Measurements from ENCODE around the gene CHIA. TPM values are rescaled to one million over a fixed set of nuclear protein-coding genes. Genes with fewer than 3 reads are reported as not detected.

The CHIA gene
- total RNA-seq, 2 donors from 2014 or later: not detected

DNA sequence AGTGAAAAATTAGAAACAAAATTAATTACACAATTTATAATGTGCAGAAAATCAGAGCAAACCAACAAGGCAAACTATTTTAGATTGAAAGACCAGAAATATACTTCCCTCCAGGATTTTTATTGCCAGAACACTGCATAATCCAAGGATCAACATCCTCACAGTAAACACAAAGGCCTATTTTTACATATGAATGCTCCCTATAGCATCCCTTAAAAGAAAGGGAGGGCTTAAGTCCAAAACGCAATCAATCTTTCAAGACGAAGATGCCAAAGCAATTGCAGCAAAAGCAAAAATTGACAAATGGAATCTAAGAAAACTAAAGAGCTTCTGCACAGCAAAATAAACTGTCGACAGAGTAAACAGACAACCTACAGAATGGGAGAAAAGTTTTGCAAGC lies 18.6 kb upstream of the CHIA start:
- ATAC-seq (no peak), DNase-seq (ENCODE audit: low spot score) (no peak)
- Mint-ChIP-seq H3K27me3 (peaks cover 25% of the 10 kb centered on the region in 2 donors), H3K9me3 (no peaks in the 10 kb centered on the region), H3K27ac (no peak overlapping the region), H3K4me1 (ENCODE audit: low read depth in 2 of 2) (peaks cover 22 to 23% of the 10 kb centered on the region in 2 donors), H3K36me3 (peaks cover 5% of the 10 kb centered on the region), H3K4me3 (no peak overlapping the region)

DNA sequence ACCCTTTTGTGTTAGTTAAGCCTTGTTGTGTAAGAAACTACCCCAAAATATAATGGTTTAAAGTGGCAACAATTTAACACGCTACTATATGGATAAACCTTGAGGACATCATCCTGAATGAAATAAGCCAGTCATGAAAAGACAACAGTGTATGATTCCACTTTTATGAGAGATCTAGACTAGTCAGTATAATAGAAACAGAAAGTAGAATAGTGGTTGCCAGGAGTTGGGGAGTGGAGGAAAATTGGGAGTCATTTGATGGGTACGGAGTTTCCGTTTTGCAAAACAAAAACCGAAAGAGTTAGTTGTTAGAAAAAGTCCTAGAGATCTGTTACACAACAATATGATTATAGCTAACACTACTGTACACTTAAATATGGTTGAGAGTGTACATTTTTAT lies 16.0 kb upstream of the CHIA start:
- DNase-seq (ENCODE audit: low spot score): no peak
- H3K27me3 Mint-ChIP-seq: peaks cover 18 to 28% of the 10 kb centered on the region in 2 donors
- H3K4me3 Mint-ChIP-seq: peak overlapping the region; percentile 43
- H3K9me3 Mint-ChIP-seq: no peaks in the 10 kb centered on the region
- peaks cover 28 to 31% of the 10 kb centered on the region in 2 donors for H3K4me1 Mint-ChIP-seq (ENCODE audit: low read depth in 2 of 2)
- H3K36me3 Mint-ChIP-seq: peaks cover 5% of the 10 kb centered on the region
- ATAC-seq: peak; percentile 85
- H3K27ac Mint-ChIP-seq: peak overlapping the region; percentile 31 to 40

DNA sequence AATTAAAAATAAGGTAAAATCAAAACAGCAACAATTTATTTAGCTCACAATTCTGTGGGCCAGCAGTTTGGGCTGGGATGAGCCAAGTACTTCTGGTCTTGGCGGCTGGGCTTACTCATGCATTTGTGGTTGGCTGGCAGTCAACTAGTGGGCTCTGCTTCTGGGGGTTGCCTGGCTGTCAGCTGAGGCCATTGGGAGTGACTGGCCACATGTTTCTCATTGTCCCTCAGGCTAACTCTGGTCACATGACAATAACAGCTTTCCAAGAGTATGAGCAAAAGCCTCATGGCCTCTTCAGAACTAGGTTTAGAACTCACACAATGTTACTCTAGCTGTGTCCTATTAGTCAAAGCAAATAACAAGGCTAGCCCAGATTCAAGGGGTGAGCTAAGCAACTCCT lies 15.6 kb upstream of the CHIA start:
- Mint-ChIP-seq H3K9me3 (no peaks in the 10 kb centered on the region), H3K36me3 (peaks cover 5% of the 10 kb centered on the region), H3K4me3 (peak overlapping the region; percentile 43), H3K27me3 (peaks cover 18 to 28% of the 10 kb centered on the region in 2 donors), H3K4me1 (ENCODE audit: low read depth in 2 of 2) (peaks cover 28 to 31% of the 10 kb centered on the region in 2 donors), H3K27ac (peak overlapping the region; percentile 31 to 40)
- ATAC-seq (peak; percentile 76 to 86), DNase-seq (ENCODE audit: low spot score) (no peak)

DNA sequence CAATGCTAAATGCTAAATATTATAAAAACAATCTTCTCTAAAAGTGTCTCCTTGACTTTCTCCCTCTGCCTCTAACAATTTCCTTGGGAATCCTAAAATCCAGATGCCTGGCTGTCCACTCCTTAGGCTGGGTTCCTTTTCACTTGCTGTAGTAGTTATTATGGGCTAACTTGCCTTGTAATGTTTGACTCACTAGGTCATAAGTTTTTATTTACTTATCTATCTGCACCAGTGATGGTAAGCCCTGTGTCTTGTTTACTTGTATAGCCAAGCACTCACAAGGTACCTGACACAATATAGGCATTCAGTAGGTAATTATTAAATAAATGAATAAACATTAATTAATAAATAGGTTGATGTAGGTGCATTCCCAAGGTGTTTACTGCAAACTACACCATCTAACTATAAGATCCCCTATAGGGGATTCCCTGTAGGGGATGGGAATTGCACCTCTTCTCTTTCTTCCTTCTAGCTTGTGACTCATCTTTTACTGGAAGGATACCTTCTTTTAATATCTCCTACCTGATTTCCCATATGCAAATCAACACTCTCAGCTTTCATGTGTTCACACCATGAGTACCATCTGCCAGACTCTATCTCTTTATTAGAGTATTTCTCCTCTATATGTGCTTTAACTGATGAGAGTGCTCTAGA lies 14.7 kb upstream of the CHIA start:
- ATAC-seq: peak in 1 of 2 donors; percentile 57
- peak overlapping the region; percentile 43 for H3K4me3 Mint-ChIP-seq

DNA sequence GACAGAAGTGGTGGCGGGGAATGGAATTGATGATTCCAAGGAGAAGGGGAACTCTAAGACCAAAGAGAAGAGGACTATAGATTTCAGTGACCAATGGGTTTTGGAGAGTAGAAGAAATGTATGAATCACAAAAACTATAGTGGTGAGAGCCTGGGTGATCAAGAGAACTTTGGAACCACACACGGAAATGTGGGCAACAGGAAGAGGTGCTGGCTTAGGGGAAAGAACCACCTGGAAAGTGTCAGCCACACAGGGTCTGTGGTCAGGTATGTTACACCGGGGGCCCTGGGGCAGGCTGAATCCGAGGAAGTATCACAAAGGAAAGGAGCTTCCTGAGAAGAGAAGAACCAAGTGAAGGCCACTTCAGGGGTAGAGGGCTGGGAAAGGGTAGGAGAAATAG lies 11.5 kb upstream of the CHIA start:
- no peak for DNase-seq (ENCODE audit: low spot score)
- H3K27ac Mint-ChIP-seq: peak overlapping the region in 1 of 2 donors; percentile 78
- no peaks in the 10 kb centered on the region for H3K9me3 Mint-ChIP-seq
- no peak for ATAC-seq
- peaks cover 24 to 28% of the 10 kb centered on the region in 2 donors for H3K4me1 Mint-ChIP-seq (ENCODE audit: low read depth in 2 of 2)
- peaks cover 0 to 10% of the 10 kb centered on the region in 2 donors for H3K27me3 Mint-ChIP-seq
- H3K4me3 Mint-ChIP-seq: no peak overlapping the region
- no peaks in the 10 kb centered on the region for H3K36me3 Mint-ChIP-seq

More for the DNA sequence above, 14.7 kb upstream of the CHIA start:
- peaks cover 18 to 27% of the 10 kb centered on the region in 2 donors for H3K27me3 Mint-ChIP-seq
- no peaks in the 10 kb centered on the region for H3K9me3 Mint-ChIP-seq
- peaks cover 28 to 31% of the 10 kb centered on the region in 2 donors for H3K4me1 Mint-ChIP-seq (ENCODE audit: low read depth in 2 of 2)
- peak overlapping the region; percentile 35 to 40 for H3K27ac Mint-ChIP-seq
- peaks cover 5% of the 10 kb centered on the region for H3K36me3 Mint-ChIP-seq
- no peak for DNase-seq (ENCODE audit: low spot score)

DNA sequence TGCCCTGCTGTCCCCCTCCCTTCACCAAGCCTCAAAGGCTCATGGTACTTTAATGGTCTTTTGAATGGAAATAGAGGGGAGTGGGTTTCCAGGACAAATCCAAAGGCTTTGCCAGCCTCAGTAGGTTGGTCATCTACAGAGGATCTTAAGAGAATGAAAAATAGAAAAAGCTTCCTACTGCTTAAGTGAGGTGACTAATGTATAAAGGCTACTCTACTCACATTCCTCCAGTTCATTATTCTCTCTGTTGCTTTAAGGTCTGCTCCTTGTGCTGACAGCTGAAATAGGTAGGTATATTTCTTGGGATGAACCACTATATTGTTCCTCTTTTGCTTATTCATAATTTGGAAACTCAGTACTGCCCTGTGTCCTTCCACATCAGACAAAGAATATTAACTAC lies 10.4 kb upstream of the CHIA start:
- Mint-ChIP-seq H3K9me3 (no peaks in the 10 kb centered on the region), H3K36me3 (no peaks in the 10 kb centered on the region), H3K4me1 (ENCODE audit: low read depth in 2 of 2) (peaks cover 18 to 21% of the 10 kb centered on the region in 2 donors), H3K27ac (no peak overlapping the region), H3K27me3 (peaks cover 0 to 6% of the 10 kb centered on the region in 2 donors), H3K4me3 (no peak overlapping the region)
- DNase-seq (ENCODE audit: low spot score) (no peak), ATAC-seq (no peak)

DNA sequence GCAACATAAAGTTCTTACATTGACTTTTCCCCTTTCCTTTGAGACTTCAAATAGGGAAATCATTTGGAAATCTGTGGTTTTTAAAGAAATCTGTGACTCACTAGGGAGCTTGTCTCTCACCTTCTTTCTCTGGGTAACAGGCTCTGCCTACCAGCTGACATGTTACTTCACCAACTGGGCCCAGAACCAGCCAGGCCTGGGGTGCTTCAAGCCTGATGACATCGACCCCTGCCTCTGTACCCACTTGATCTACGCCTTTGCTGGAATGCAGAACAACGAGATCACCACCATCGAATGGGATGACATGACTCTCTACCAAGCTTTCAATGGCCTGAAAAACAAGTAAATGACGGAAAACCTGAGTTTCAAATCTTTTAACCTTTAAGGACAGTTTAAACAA lies 9.2 kb upstream of the CHIA start:
- Mint-ChIP-seq H3K36me3 (no peaks in the 10 kb centered on the region), H3K27ac (no peak overlapping the region), H3K27me3 (peaks cover 0 to 6% of the 10 kb centered on the region in 2 donors), H3K9me3 (no peaks in the 10 kb centered on the region), H3K4me3 (no peak overlapping the region), H3K4me1 (ENCODE audit: low read depth in 2 of 2) (peaks cover 10% of the 10 kb centered on the region in 2 donors)
- no peak for ATAC-seq
- no peak for DNase-seq (ENCODE audit: low spot score)

DNA sequence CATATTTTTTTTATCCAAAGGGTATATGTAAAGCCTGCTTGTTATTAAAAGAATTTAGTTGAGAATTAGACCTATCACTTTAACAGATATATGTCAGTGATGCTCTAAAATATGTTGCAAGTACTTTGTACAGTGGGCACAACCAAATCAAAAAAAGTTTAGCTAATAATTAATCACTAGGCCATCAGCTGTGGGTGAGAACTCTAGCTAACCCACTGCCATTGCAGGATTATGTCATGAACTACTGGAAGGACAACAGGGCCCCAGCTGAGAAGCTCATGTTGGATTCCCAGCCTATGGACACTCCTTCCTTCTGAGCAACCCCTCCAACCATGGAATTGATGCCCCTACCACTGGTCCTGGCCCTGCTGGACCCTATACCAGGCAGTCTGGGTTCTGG lies 6.8 kb upstream of the CHIA start:
- H3K4me1 Mint-ChIP-seq (ENCODE audit: low read depth in 2 of 2): peaks cover 5% of the 10 kb centered on the region in 2 donors
- DNase-seq (ENCODE audit: low spot score) (no peak), ATAC-seq (no peak)
- no peak overlapping the region for H3K27ac Mint-ChIP-seq
- no peaks in the 10 kb centered on the region for H3K9me3 Mint-ChIP-seq
- H3K4me3 Mint-ChIP-seq: no peak overlapping the region
- no peaks in the 10 kb centered on the region for H3K36me3 Mint-ChIP-seq
- peaks cover 0 to 4% of the 10 kb centered on the region in 2 donors for H3K27me3 Mint-ChIP-seq

DNA sequence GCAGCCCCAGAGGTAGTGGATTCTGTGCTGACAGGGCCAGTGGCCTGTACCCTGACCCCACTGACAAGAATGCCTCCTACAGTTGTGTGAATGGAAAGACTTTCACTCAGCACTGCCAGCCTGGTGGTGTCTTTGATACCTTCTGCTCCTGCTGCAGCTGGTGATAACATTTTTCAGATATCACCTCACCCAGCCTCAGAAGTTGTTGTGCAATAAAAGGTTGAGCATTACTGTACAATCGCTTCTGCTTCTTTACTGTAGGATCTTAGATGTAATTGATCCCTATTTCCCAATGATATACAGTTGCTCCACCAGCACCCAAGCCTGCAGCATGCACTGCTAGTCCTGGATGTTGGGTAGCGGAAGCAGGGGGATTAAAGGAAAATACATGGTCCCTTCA lies 4.8 kb upstream of the CHIA start:
- no peaks in the 10 kb centered on the region for H3K4me1 Mint-ChIP-seq (ENCODE audit: low read depth in 2 of 2)
- H3K27ac Mint-ChIP-seq: no peak overlapping the region
- no peaks in the 10 kb centered on the region for H3K27me3 Mint-ChIP-seq
- DNase-seq (ENCODE audit: low spot score) (no peak), ATAC-seq (no peak)
- H3K9me3 Mint-ChIP-seq: no peaks in the 10 kb centered on the region
- no peaks in the 10 kb centered on the region for H3K36me3 Mint-ChIP-seq
- H3K4me3 Mint-ChIP-seq: no peak overlapping the region

DNA sequence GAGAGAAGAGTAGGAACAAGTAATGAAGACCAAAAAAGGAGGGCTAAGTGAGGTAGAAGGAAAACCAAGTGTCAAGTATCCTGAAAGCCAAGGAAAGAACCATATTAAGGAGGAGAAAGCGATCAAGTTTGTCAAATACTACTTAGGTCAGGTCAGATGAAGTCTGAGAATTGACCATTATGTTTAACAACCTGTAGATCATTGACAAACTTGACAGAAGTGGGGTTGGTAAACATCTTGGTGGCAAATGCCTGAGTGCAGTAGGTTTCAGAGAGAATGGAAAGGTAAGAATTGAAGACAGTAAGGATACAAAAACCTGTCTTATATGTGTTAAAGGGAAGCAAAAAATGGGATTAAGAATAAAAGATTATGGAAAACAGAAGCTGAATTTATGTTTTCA lies 3.7 kb upstream of the CHIA start:
- ATAC-seq (no peak), DNase-seq (ENCODE audit: low spot score) (no peak)
- no peaks in the 10 kb centered on the region for H3K36me3 Mint-ChIP-seq
- H3K9me3 Mint-ChIP-seq: no peaks in the 10 kb centered on the region
- no peak overlapping the region for H3K4me3 Mint-ChIP-seq
- H3K27ac Mint-ChIP-seq: no peak overlapping the region
- H3K4me1 Mint-ChIP-seq (ENCODE audit: low read depth in 2 of 2): no peaks in the 10 kb centered on the region
- no peaks in the 10 kb centered on the region for H3K27me3 Mint-ChIP-seq

DNA sequence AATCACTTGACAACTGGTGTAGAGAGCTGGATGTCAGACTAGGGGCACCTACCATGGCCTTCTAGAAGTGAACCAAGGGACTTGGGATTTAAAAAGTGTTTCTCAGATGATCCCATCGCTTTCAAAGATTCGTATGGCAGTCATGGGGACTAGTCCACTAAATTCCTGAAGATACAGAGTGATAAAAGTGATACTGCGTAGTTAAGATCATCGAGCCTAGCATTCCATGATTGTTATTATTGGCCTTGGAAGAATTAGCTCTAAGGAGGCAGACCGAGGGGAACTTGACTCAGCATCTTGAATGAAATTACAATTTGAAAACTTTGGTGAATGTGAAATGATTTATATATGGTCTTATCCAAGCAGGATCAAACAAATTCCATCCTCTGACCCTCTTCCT lies 1.3 kb upstream of the CHIA start:
- Mint-ChIP-seq H3K4me1 (ENCODE audit: low read depth in 2 of 2) (no peaks in the 10 kb centered on the region), H3K9me3 (no peaks in the 10 kb centered on the region), H3K27ac (no peak overlapping the region), H3K27me3 (no peaks in the 10 kb centered on the region), H3K36me3 (no peaks in the 10 kb centered on the region), H3K4me3 (no peak overlapping the region)
- DNase-seq (ENCODE audit: low spot score) (no peak), ATAC-seq (no peak)

DNA sequence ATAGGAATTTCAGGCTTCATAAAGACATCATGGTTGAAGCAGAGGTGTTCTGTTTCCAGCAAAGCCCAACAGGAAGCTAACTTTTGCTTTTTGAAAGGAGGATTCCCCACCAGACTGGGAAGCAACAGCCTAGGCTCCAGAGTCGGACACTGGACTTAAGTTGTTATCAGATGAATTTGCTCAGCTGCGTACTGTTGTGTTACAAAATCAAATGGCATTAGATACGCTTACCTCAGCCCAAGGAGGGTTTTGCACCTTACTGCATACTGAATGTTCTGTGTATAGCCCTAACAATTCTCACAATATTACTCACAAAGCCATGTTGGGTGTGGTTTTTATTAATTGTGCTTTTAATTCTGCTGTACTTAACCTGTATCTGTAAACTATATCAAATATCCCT lies 547 bp upstream of the CHIA start:
- Mint-ChIP-seq H3K4me3 (no peak overlapping the region), H3K36me3 (no peaks in the 10 kb centered on the region), H3K4me1 (ENCODE audit: low read depth in 2 of 2) (no peaks in the 10 kb centered on the region), H3K27ac (no peak overlapping the region), H3K27me3 (no peaks in the 10 kb centered on the region), H3K9me3 (no peaks in the 10 kb centered on the region)
- ATAC-seq (no peak), DNase-seq (ENCODE audit: low spot score) (no peak)

DNA sequence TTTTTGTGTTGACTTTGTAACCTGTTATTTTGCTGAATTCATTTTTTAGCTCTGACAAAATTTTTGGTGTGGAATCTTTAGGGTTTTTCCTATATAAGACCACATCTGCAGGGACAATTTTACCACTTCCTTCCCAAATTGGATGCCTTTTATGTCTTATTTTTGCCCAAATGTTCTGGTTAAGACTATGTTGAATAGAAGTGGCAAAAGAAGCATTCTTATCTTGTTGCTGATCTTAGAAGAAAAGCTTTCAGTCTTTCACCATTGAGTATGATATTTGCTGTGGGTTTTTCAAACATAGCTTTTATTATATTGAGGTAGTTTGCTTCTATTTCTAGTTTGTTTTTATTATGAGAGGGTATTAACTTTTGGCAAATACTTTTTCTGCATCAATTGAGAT lies 3.7 kb downstream of the CHIA start:
- Mint-ChIP-seq H3K27me3 (peaks cover 4 to 7% of the 10 kb centered on the region in 2 donors), H3K9me3 (peaks cover 4% of the 10 kb centered on the region), H3K4me3 (no peak overlapping the region), H3K27ac (no peak overlapping the region), H3K36me3 (peaks cover 9% of the 10 kb centered on the region), H3K4me1 (ENCODE audit: low read depth in 2 of 2) (no peaks in the 10 kb centered on the region)
- ATAC-seq (no peak), DNase-seq (ENCODE audit: low spot score) (no peak)

DNA sequence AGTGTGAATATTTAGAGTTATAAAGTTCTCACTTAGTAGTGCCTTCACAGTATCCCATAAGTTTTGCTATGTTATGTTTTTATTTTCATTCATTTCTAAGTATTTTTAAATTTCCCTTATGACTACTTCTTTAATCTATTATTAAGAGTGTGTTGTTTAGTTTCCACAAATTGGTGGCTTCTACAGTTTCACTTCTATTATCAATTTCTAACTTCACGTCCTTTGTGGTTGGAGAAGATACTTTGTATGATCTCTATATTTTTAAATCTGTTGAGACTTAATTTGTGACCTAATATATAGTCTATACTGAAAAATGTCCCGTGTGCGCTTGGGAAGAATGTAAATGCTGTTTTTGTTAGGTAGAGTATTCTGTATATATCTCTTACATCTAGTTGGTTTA lies 11.7 kb downstream of the CHIA start:
- no peak overlapping the region for H3K4me3 Mint-ChIP-seq
- no peaks in the 10 kb centered on the region for H3K4me1 Mint-ChIP-seq (ENCODE audit: low read depth in 2 of 2)
- H3K27me3 Mint-ChIP-seq: peaks cover 5 to 12% of the 10 kb centered on the region in 2 donors
- DNase-seq (ENCODE audit: low spot score): no peak
- no peak for ATAC-seq
- H3K36me3 Mint-ChIP-seq: peaks cover 31% of the 10 kb centered on the region
- no peak overlapping the region for H3K27ac Mint-ChIP-seq
- peaks cover 14% of the 10 kb centered on the region for H3K9me3 Mint-ChIP-seq

DNA sequence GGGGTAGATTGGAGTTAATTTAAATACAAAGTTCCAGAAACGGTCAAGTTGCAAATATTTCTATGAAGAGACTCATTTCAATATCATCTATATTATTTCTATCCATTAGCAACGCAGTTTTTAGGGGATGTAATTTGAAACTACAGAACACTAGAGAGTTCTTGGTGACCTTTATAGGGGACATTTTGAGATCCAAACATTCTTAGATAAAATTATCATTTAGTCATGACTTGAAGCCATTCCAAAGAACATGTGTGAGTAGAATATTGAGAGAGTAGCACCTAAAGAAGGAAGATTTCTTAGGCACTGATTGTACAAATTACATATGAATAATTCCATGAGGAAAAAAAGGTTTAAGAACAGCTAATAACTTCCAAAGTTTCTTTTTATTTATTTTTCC lies 19.0 kb downstream of the CHIA start:
- H3K27ac Mint-ChIP-seq: no peak overlapping the region
- ATAC-seq (no peak), DNase-seq (ENCODE audit: low spot score) (no peak)
- H3K4me3 Mint-ChIP-seq: no peak overlapping the region
- H3K9me3 Mint-ChIP-seq: no peaks in the 10 kb centered on the region
- peaks cover 11 to 15% of the 10 kb centered on the region in 2 donors for H3K27me3 Mint-ChIP-seq
- H3K36me3 Mint-ChIP-seq: peaks cover 7% of the 10 kb centered on the region
- H3K4me1 Mint-ChIP-seq (ENCODE audit: low read depth in 2 of 2): peaks cover 0 to 3% of the 10 kb centered on the region in 2 donors
